H1 (cell line): Measurements from ENCODE around the gene SLC25A48. TPM values are rescaled to one million over a fixed set of nuclear protein-coding genes. Genes with fewer than 3 reads are reported as not detected.
A peak's percentile ranks its signal among the peaks of the same experiment; 100 is the strongest.

ENCODE experiments used
- CTCF ChIA-PET: fragments of 300-600 bp; sonication (Branson Sonifier 250); formaldehyde crosslinking; loops from one replicate; lab custom pipeline; 2021; ENCODE audit not compliant: partially characterized antibody; lab: Charles Lee
- POLR2A ChIA-PET: fragments of 300-600 bp; sonication (Branson Sonifier 250); formaldehyde crosslinking; loops from one replicate; lab custom pipeline; 2021; ENCODE audit warnings: inconsistent platforms; ENCODE audit not compliant: partially characterized antibody; lab: Charles Lee
- DNase-seq, 2 experiments: peaks; one replicate each; pipeline versions ENCODE4 v3.0.0 to v3.0.0-alpha.2; 2010 to 2022; ENCODE audit warnings: low spot score in 2 of 2, low read depth in 1 of 2, mixed read lengths in 1 of 2
- FAIRE-seq: peaks from 2 replicates; lab custom pipeline; 2011; peaks lifted over from hg19 to GRCh38; lab: Jason Lieb, UNC
- H2AFZ ChIP-seq: 2 replicates; pipeline ENCODE4 v1.8.1; 2012; ENCODE audit warnings: low read length, inconsistent platforms
- H2AK5ac ChIP-seq: 2 replicates; pipeline ENCODE4 v1.6.1; 2013; ENCODE audit warnings: low read depth, low read length
- H2BK120ac ChIP-seq: replicated peaks from 2 replicates; pipeline ENCODE3; 2013; ENCODE audit warnings: low read depth, low read length, inconsistent platforms
- H2BK12ac ChIP-seq: 2 replicates; pipeline ENCODE4 v1.6.1; 2013; ENCODE audit warnings: low read depth, low read length
- H2BK15ac ChIP-seq: 2 replicates; pipeline ENCODE4 v1.6.1; 2013; ENCODE audit warnings: low read length
- H2BK20ac ChIP-seq: 2 replicates; pipeline ENCODE4 v1.6.1; 2013; ENCODE audit warnings: low read length
- H2BK5ac ChIP-seq: 2 replicates; pipeline ENCODE4 v1.6.1; 2013; ENCODE audit warnings: low read depth, low read length
- H3K14ac ChIP-seq: 2 replicates; pipeline ENCODE4 v1.6.1; 2013; ENCODE audit warnings: inconsistent platforms; ENCODE audit not compliant: insufficient read length
- H3K18ac ChIP-seq: 2 replicates; pipeline ENCODE4 v1.6.1; 2013; ENCODE audit warnings: low read length; ENCODE audit errors: extremely low read depth
- H3K23ac ChIP-seq: 2 replicates; pipeline ENCODE4 v1.6.1; 2013; ENCODE audit warnings: inconsistent platforms; ENCODE audit not compliant: insufficient read length
- H3K23me2 ChIP-seq: 2 replicates; pipeline ENCODE4 v1.6.1; 2013; ENCODE audit warnings: low read depth, low read length
- H3K27ac ChIP-seq: 2 replicates; pipeline ENCODE4 v1.6.1; 2011; ENCODE audit warnings: low read depth, low read length, inconsistent platforms
- H3K27me3 ChIP-seq, 4 experiments: replicated peaks in 1 of 4; 1 replicate in 1 of 4; 2 replicates in 3 of 4; pipeline versions ENCODE4 v1.6.1 to v1.8.1; 2011 to 2013; ENCODE audit warnings: low read length in 3 of 4, mild to moderate bottlenecking in 3 of 4, inconsistent platforms in 2 of 4, mixed read lengths in 2 of 4, moderate library complexity in 1 of 4; ENCODE audit not compliant: control insufficient read depth in 3 of 4, insufficient read depth in 3 of 4; ENCODE audit errors: extremely low read depth in 1 of 4
- H3K36me3 ChIP-seq, 4 experiments: 2 replicates each; pipeline versions ENCODE4 v1.6.1 to v1.8.1; 2011 to 2013; ENCODE audit warnings: mild to moderate bottlenecking in 4 of 4, low read length in 3 of 4, moderate library complexity in 2 of 4, control low read depth in 1 of 4, inconsistent platforms in 1 of 4; ENCODE audit not compliant: insufficient read depth in 4 of 4, control insufficient read depth in 2 of 4
- H3K4ac ChIP-seq: replicated peaks from 2 replicates; pipeline ENCODE3; 2013; ENCODE audit warnings: low read length, low read depth, mixed read lengths, inconsistent platforms; ENCODE audit not compliant: insufficient read length
- H3K4me1 ChIP-seq, 4 experiments: replicated peaks in 1 of 4; 1 replicate in 1 of 4; 2 replicates in 3 of 4; pipeline versions ENCODE4 v1.6.1 to v1.8.1; 2011 to 2013; ENCODE audit warnings: low read length in 3 of 4, inconsistent platforms in 2 of 4, mixed read lengths in 1 of 4; ENCODE audit not compliant: insufficient read depth in 4 of 4, control insufficient read depth in 3 of 4
- H3K4me2 ChIP-seq, 2 experiments: 2 replicates each; pipeline versions ENCODE4 v1.6.1 to v1.8.1; 2011 to 2013; ENCODE audit warnings: low read depth in 2 of 2, low read length in 2 of 2, control low read depth in 1 of 2, inconsistent platforms in 1 of 2, mild to moderate bottlenecking in 1 of 2; ENCODE audit not compliant: insufficient read depth in 1 of 2
- H3K4me3 ChIP-seq, 4 experiments: fragments of 200-600, 300-600 bp in 1 of 4; sonication (generic), shearing (Covaris generic), sonication (Bioruptor Twin) in 1 of 4; 2 replicates each; pipeline versions ENCODE4 v1.5.1 to v1.8.1; 2011 to 2016; ENCODE audit warnings: low read length in 4 of 4, low read depth in 3 of 4, control low read depth in 2 of 4, inconsistent platforms in 2 of 4, mild to moderate bottlenecking in 2 of 4, mixed read lengths in 1 of 4, moderate library complexity in 1 of 4; ENCODE audit not compliant: insufficient read depth in 2 of 4; ENCODE audit errors: extremely low read depth in 1 of 4
- H3K56ac ChIP-seq: replicated peaks from 2 replicates; pipeline ENCODE3; 2013; ENCODE audit warnings: low read depth, mild to moderate bottlenecking, mixed read lengths, low read length, inconsistent platforms; ENCODE audit not compliant: insufficient read length
- H3K79me1 ChIP-seq: 2 replicates; pipeline ENCODE4 v1.6.1; 2013; ENCODE audit warnings: low read depth, low read length, control low read depth
- H3K79me2 ChIP-seq, 2 experiments: 2 replicates each; pipeline versions ENCODE4 v1.6.1 to v1.8.1; 2012 to 2013; ENCODE audit warnings: low read length in 2 of 2, mild to moderate bottlenecking in 2 of 2, inconsistent platforms in 1 of 2; ENCODE audit not compliant: insufficient read depth in 2 of 2, control insufficient read depth in 1 of 2
- H3K9ac ChIP-seq, 4 experiments: replicated peaks in 1 of 4; 1 replicate in 1 of 4; 2 replicates in 3 of 4; pipeline versions ENCODE4 v1.6.1 to v1.8.1; 2011 to 2013; ENCODE audit warnings: low read depth in 3 of 4, low read length in 3 of 4, control low read depth in 2 of 4, mild to moderate bottlenecking in 2 of 4, moderate library complexity in 2 of 4, inconsistent platforms in 1 of 4; ENCODE audit errors: extremely low read depth in 1 of 4
- H3K9me3 ChIP-seq, 2 experiments: 2 replicates each; pipeline versions ENCODE4 v1.6.1 to v1.8.1; 2012 to 2013; ENCODE audit warnings: mild to moderate bottlenecking in 2 of 2, moderate library complexity in 2 of 2, control low read depth in 1 of 2, inconsistent platforms in 1 of 2, low read depth in 1 of 2, low read length in 1 of 2, mixed read lengths in 1 of 2; ENCODE audit not compliant: insufficient read depth in 2 of 2
- H4K20me1 ChIP-seq, 2 experiments: replicated peaks in 1 of 2; 2 replicates each; pipeline versions ENCODE3 to v1.8.1; 2011 to 2013; ENCODE audit warnings: inconsistent platforms in 2 of 2, low read length in 2 of 2, mild to moderate bottlenecking in 1 of 2; ENCODE audit not compliant: insufficient read depth in 2 of 2, control insufficient read depth in 1 of 2
- H4K5ac ChIP-seq: 2 replicates; pipeline ENCODE4 v1.6.1; 2013; ENCODE audit warnings: low read length, low read depth, mixed read lengths, inconsistent platforms; ENCODE audit not compliant: insufficient read length
- H4K8ac ChIP-seq: 2 replicates; pipeline ENCODE4 v1.8.0; 2013; ENCODE audit warnings: mild to moderate bottlenecking, moderate library complexity, low read length, inconsistent platforms; ENCODE audit not compliant: insufficient read depth; ENCODE audit errors: extremely low read depth
- H4K91ac ChIP-seq: replicated peaks from 2 replicates; pipeline ENCODE3; 2013; ENCODE audit warnings: low read length, mixed read lengths, inconsistent platforms; ENCODE audit not compliant: insufficient read length
- EGR1 ChIP-seq: IDR thresholded peaks from 2 replicates; pipeline ENCODE4 v1.6.1; 2011; ENCODE audit warnings: low read depth, low read length, borderline replicate concordance
- JUND ChIP-seq: IDR thresholded peaks from 2 replicates; pipeline ENCODE4 v1.6.1; 2011; ENCODE audit warnings: mild to moderate bottlenecking, improper control_type of control experiment, low read length
- RAD21 ChIP-seq, 2 experiments: IDR thresholded peaks in 1 of 2; conservative IDR thresholded peaks in 1 of 2; 2 replicates each; pipeline ENCODE4 v1.6.1; 2011; ENCODE audit warnings: low read depth in 2 of 2, low read length in 2 of 2, improper control_type of control experiment in 1 of 2, inconsistent platforms in 1 of 2, mild to moderate bottlenecking in 1 of 2, moderate library complexity in 1 of 2
- WGBS, 2 experiments: shearing (Covaris generic) in 1 of 2; methylation state at CpG; one replicate each; pipeline versions ENCODE4 v1.1.6 to v1.1.7; 2013 to 2015; ENCODE audit warnings: low lambda C conversion rate in 2 of 2, mixed read lengths in 2 of 2, inconsistent platforms in 1 of 2, low coverage in 1 of 2, missing lambda C conversion rate in 1 of 2; ENCODE audit not compliant: insufficient replicate concordance in 2 of 2, insufficient coverage in 1 of 2, insufficient read length in 1 of 2; ENCODE audit errors: extremely low coverage in 1 of 2, missing lambda C conversion rate in 1 of 2; 5-methylcytosine and 5-hydroxymethylcytosine counted together
- polyA plus RNA-seq, 7 experiments: library from polyadenylated mRNA; depleted of rRNA in 3 of 7; stranded (reverse) in 5 of 7; unstranded in 2 of 7; fragments of >200 nt in 5 of 7; fragments of 200-250 nt in 2 of 7; gene quantifications; 1 replicate in 5 of 7; 2 replicates in 1 of 7; 4 replicates in 1 of 7; pipeline versions ENCODE4 v1.2.1 to v1.2.3, GENCODE V29; 2011 to 2013; ENCODE audit warnings: missing spikeins in 2 of 7, mixed read lengths in 2 of 7
- total RNA-seq: library from RNA; stranded (reverse); fragmentation: NEBNext Ultra II Directional; extraction: Animal tissue kit (Norgen Biotek cat#: 25700); gene quantifications from 2 replicates; pipeline ENCODE4 v1.2.1, GENCODE V29; 2021
- TF ChIP-seq, protein P1 (sequence below), 3 experiments: IDR thresholded peaks; 1 replicate in 2 of 3; 2 replicates in 1 of 3; pipeline versions ENCODE4 v1.5.1 to v1.6.1; 2011; ENCODE audit warnings: low read length in 3 of 3, mild to moderate bottlenecking in 3 of 3, inconsistent platforms in 2 of 3, low read depth in 1 of 3, moderate library complexity in 1 of 3; ENCODE audit not compliant: insufficient read depth in 1 of 3; ENCODE audit errors: control extremely low read depth in 1 of 3

Gene SLC25A48
- total and polyA plus RNA-seq, 2 of the 8 experiments (the other 6 are each of a cell fraction or from before 2014, with no cell fraction given), result 1.3 to 1.8 TPM

DNA sequence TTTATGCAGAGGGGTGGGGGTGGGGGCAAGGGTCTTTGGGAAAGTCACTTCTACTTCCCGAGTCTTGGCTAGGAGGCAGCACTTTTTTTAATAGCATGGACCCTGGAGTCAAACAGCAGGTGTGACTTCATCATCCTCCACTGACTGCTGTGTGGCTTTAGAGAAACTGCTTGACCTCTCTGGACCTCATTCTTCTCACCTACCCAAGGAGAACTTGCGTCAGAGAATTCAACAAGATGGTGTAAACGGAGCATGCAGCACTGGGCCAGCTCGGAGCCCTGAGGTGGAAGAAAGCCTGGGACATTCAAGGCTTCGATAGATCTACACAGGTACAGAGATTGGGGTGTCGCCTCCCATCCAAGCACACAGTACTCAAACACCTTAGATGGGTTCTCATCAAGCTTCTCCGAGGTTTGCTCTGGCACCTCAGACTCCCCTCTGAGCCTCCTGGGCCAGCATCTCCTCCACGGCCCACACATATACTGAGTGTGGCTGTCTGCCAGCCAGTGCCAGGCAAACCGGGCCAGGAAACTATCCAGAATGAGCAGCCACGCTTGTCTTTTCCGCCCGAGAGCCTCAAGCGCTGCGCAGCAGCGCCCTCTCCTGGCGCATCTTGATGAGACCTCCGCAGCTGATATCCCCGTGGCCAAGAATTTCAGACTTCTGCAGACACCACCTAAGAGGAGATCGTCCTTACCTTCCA, 4.6 kb upstream of the SLC25A48 start:
- H3K4ac ChIP-seq, result no peak overlapping the region
- H3K23ac ChIP-seq, result no peak overlapping the region
- no peak for TF ChIP-seq EGR1
- TF ChIP-seq, protein P1, sequence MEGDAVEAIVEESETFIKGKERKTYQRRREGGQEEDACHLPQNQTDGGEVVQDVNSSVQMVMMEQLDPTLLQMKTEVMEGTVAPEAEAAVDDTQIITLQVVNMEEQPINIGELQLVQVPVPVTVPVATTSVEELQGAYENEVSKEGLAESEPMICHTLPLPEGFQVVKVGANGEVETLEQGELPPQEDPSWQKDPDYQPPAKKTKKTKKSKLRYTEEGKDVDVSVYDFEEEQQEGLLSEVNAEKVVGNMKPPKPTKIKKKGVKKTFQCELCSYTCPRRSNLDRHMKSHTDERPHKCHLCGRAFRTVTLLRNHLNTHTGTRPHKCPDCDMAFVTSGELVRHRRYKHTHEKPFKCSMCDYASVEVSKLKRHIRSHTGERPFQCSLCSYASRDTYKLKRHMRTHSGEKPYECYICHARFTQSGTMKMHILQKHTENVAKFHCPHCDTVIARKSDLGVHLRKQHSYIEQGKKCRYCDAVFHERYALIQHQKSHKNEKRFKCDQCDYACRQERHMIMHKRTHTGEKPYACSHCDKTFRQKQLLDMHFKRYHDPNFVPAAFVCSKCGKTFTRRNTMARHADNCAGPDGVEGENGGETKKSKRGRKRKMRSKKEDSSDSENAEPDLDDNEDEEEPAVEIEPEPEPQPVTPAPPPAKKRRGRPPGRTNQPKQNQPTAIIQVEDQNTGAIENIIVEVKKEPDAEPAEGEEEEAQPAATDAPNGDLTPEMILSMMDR (IDR thresholded peaks at IDR 0.05; ENCODE audit: control extremely low read depth in 1 of 3, insufficient read depth in 1 of 3, low read depth in 1 of 3, low read length in 3 of 3), result peak in 2 of 3 experiments; percentile 81 to 93; a peak in 3 of 4 replicates
- TF ChIP-seq JUND, result 0 out of 2 replicates have a peak, but pooled peaks have one; percentile 31
- TF ChIP-seq RAD21 (IDR thresholded peaks at IDR 0.05 in 1 of 2, conservative IDR thresholded peaks at IDR 0.05 in 1 of 2; ENCODE audit: low read depth in 2 of 2, low read length in 2 of 2), result peak; percentile 88 to 97
- 38% methylated on average over 19 of the region's 19 CpGs; no CpG with 5 or more reads in 1 of the 2 experiments for WGBS, 2 experiments
- no peak overlapping the region for H3K9ac ChIP-seq
- H3K79me2 ChIP-seq, result no peaks in the 10 kb centered on the region
- H3K4me2 ChIP-seq, result no peak overlapping the region
- H3K4me1 ChIP-seq, result peaks cover 0 to 4% (median 1%) of the 10 kb centered on the region in 4 experiments; a peak in 2 of 7 replicates
- H3K14ac ChIP-seq, result no peak overlapping the region
- no peak overlapping the region for H4K91ac ChIP-seq
- peak; percentile 36 to 86 for DNase-seq
- H3K27ac ChIP-seq, result no peak overlapping the region
- no peaks in the 10 kb centered on the region for H3K9me3 ChIP-seq
- H2AFZ ChIP-seq, result peak overlapping the region; percentile 69; the same call in 1 of the 2 replicates
- H4K20me1 ChIP-seq, result no peaks in the 10 kb centered on the region
- no peaks in the 10 kb centered on the region for H3K36me3 ChIP-seq
- no peak overlapping the region for H2BK15ac ChIP-seq
- peaks cover 8 to 32% (median 23%) of the 10 kb centered on the region in 4 experiments for H3K27me3 ChIP-seq
- no peak overlapping the region for H2BK5ac ChIP-seq
- no peaks in the 10 kb centered on the region for H3K79me1 ChIP-seq
- H3K23me2 ChIP-seq, result peaks cover 3% of the 10 kb centered on the region; the same call in 1 of the 2 replicates
- H2BK20ac ChIP-seq, result no peak overlapping the region
- peak overlapping the region; percentile 50; the same call in 1 of the 2 replicates for H2BK12ac ChIP-seq
- CTCF ChIA-PET, result interaction anchor here (0.8 to 13.3 kb wide), 43 partner anchors 9 to 395 kb away, joined by 3 to 335 read pairs (median 4); partner anchors contain the start of gene CXCL14
- H4K8ac ChIP-seq, result no peak overlapping the region
- no peak overlapping the region for H2BK120ac ChIP-seq
- no peak overlapping the region for H3K56ac ChIP-seq
- FAIRE-seq, result peak; percentile 36
- no peak overlapping the region for H4K5ac ChIP-seq
- H2AK5ac ChIP-seq, result no peak overlapping the region
- POLR2A ChIA-PET, result no interaction called here
- H3K4me3 ChIP-seq, result no peak overlapping the region
- H3K18ac ChIP-seq, result no peak overlapping the region; the same call in none of the 2 replicates
